GM19452 (cell line): Measurements from ENCODE around the gene ZSCAN2.
"Not testable (repeated sequence)": the region's sequence is repeated elsewhere in the genome, so short reads cannot be mapped to it uniquely, and the experiment has no call there.

Experiments
- ATAC-seq: cut with Tn5 transposase; IDR thresholded peaks from one replicate; pipeline ENCODE4 v1.9.1; 2021; ENCODE audit not compliant: unreplicated experiment

Gene ZSCAN2

GRCh38 chr15:84634228-84634837 lies 33.5 kb downstream of the ZSCAN2 start:
- no peak for ATAC-seq

- ATAC-seq: no peak
Observed at GRCh38 chr15:84638103-84638502, 37.3 kb downstream of the ZSCAN2 start.

- ATAC-seq: not testable (repeated sequence)
Observed at GRCh38 chr15:84641871-84642270, 41.1 kb downstream of the ZSCAN2 start.

GRCh38 chr15:84642640-84643039 lies 41.8 kb downstream of the ZSCAN2 start:
- ATAC-seq: not testable (repeated sequence)

- no peak for ATAC-seq
Observed at GRCh38 chr15:84643838-84644237, 43.0 kb downstream of the ZSCAN2 start.

- ATAC-seq: no peak
Observed at GRCh38 chr15:84645496-84645895, 44.7 kb downstream of the ZSCAN2 start.

- no peak for ATAC-seq
Observed at GRCh38 chr15:84645997-84646396, 45.2 kb downstream of the ZSCAN2 start.

- no peak for ATAC-seq
Observed at GRCh38 chr15:84647726-84648125, 46.9 kb downstream of the ZSCAN2 start.

- ATAC-seq: no peak
Observed at GRCh38 chr15:84648539-84648938, 47.7 kb downstream of the ZSCAN2 start.

GRCh38 chr15:84649706-84650105 lies 48.9 kb downstream of the ZSCAN2 start:
- ATAC-seq: no peak

- ATAC-seq: no peak
Observed at GRCh38 chr15:84653584-84653909, 52.7 kb downstream of the ZSCAN2 start.

GRCh38 chr15:84653910-84654688 lies 53.3 kb downstream of the ZSCAN2 start, which contains the start of gene WDR73:
WDR73 (minus strand) TSS chr15:84654283; CDS start chr15:84654274, 9 bp downstream.
- peak; percentile 76 for ATAC-seq

GRCh38 chr15:84654689-84655453 lies 54.1 kb downstream of the ZSCAN2 start:
- ATAC-seq: peak; percentile 27

- no peak for ATAC-seq
Observed at GRCh38 chr15:84656972-84657371, 56.2 kb downstream of the ZSCAN2 start.

- ATAC-seq: no peak
Observed at GRCh38 chr15:84657748-84658079, 56.9 kb downstream of the ZSCAN2 start.

- ATAC-seq: peak; percentile 73
Observed at GRCh38 chr15:84658080-84658787, 57.4 kb downstream of the ZSCAN2 start, which contains the start of gene NMB. NMB (minus strand) TSS chr15:84658199; CDS start chr15:84658152, 47 bp downstream.

- ATAC-seq: no peak
Observed at GRCh38 chr15:84658788-84659411, 58.1 kb downstream of the ZSCAN2 start.

GRCh38 chr15:84659904-84660781 lies 59.3 kb downstream of the ZSCAN2 start:
- ATAC-seq: no peak

GRCh38 chr15:84661001-84661400 lies 60.2 kb downstream of the ZSCAN2 start:
- ATAC-seq: no peak

- no peak for ATAC-seq
Observed at GRCh38 chr15:84666373-84666772, 65.6 kb downstream of the ZSCAN2 start.
